K562 (cell line): ENCODE data around the gene CEP120. TPM values are rescaled to one million over a fixed set of nuclear protein-coding genes. Genes with fewer than 3 reads are reported as not detected.

ENCODE experiments used
- ATAC-seq: fragments of 200-7000 bp; cut with Tn5 transposase; 3 replicates; pipeline ENCODE4 v1.9.1; 2020; ENCODE audit warnings: moderate library complexity
- BruUV-seq: library from RNA; stranded (reverse); fragments of 400-500 nt; replicated peaks from 2 replicates; lab custom pipeline; 2021; lab: Mats Ljungman, UMichigan
- CTCF ChIA-PET: fragments of 300-600 bp; formaldehyde crosslinking; extraction: SDS; loops from one replicate; lab custom pipeline; 2021; ENCODE audit warnings: low intra/inter-chr PET ratio; lab: Yijun Ruan, JAX
- POLR2A ChIA-PET: fragments of 300-600, 350-650 bp; sonication (Branson Sonifier 250); formaldehyde crosslinking; extraction: SDS; loops from one replicate; lab custom pipeline; 2021; ENCODE audit warnings: antibody characterized with exemption, inconsistent platforms; lab: Yijun Ruan, JAX
- DNase-seq, 4 experiments: peaks; one replicate each; pipeline versions ENCODE4 v3.0.0 to v3.0.0-alpha.2; 2011 to 2018; ENCODE audit warnings: low spot score in 3 of 4, mixed read lengths in 3 of 4; ENCODE audit errors: extremely low read depth in 1 of 4
- FAIRE-seq: peaks from 2 replicates; lab custom pipeline; 2011; peaks lifted over from hg19 to GRCh38; lab: Jason Lieb, UNC
- H2AFZ ChIP-seq: 2 replicates; pipeline ENCODE4 v1.6.0; 2011; ENCODE audit warnings: low read depth, low read length, control low read depth, inconsistent platforms
- H3K27ac ChIP-seq: fragments of 200-600 bp; 3 replicates; pipeline ENCODE4 v1.8.0; 2011; ENCODE audit warnings: low read depth, mild to moderate bottlenecking, control low read depth, inconsistent platforms, low read length, moderate library complexity, mixed read lengths; ENCODE audit errors: extremely low read depth
- H3K27me3 ChIP-seq, 2 experiments: fragments of 300-600 bp in 1 of 2; 2 replicates in 1 of 2; 3 replicates in 1 of 2; pipeline versions ENCODE4 v1.6.0 to v1.8.0; 2011; ENCODE audit warnings: inconsistent platforms in 2 of 2, low read length in 2 of 2, mild to moderate bottlenecking in 1 of 2, mixed read lengths in 1 of 2, moderate library complexity in 1 of 2; ENCODE audit not compliant: control insufficient read depth in 2 of 2, insufficient read depth in 2 of 2
- H3K36me3 ChIP-seq: fragments of 300-600 bp; 3 replicates; pipeline ENCODE4 v1.8.0; 2011; ENCODE audit warnings: mild to moderate bottlenecking, low read length, inconsistent platforms; ENCODE audit not compliant: control insufficient read depth, insufficient read depth
- H3K4me1 ChIP-seq, 2 experiments: fragments of 200-600 bp in 1 of 2; replicated peaks in 1 of 2; 2 replicates in 1 of 2; 3 replicates in 1 of 2; pipeline versions ENCODE4 v1.5.1 to v1.8.0; 2011; ENCODE audit warnings: inconsistent platforms in 2 of 2, low read length in 2 of 2, mild to moderate bottlenecking in 1 of 2, mixed read lengths in 1 of 2, moderate library complexity in 1 of 2; ENCODE audit not compliant: control insufficient read depth in 2 of 2, insufficient read depth in 2 of 2
- H3K4me2 ChIP-seq: 2 replicates; pipeline ENCODE4 v1.6.1; 2011; ENCODE audit warnings: low read length, control low read depth, inconsistent platforms, mixed read lengths; ENCODE audit not compliant: insufficient read depth
- H3K4me3 ChIP-seq: fragments of 200-600 bp; sonication (generic), shearing (Covaris generic); 2 replicates; pipeline ENCODE4 v1.5.1; 2016; ENCODE audit warnings: control low read depth, inconsistent platforms
- H3K79me2 ChIP-seq: fragments of 200-600 bp; 3 replicates; pipeline ENCODE4 v1.8.0; 2011; ENCODE audit warnings: low read length, inconsistent platforms; ENCODE audit not compliant: control insufficient read depth, insufficient read depth
- H3K9ac ChIP-seq, 2 experiments: 2 replicates each; pipeline versions ENCODE4 v1.6.0 to v1.6.1; 2011; ENCODE audit warnings: low read depth in 2 of 2, low read length in 2 of 2, control low read depth in 1 of 2, inconsistent platforms in 1 of 2, mild to moderate bottlenecking in 1 of 2, mixed read lengths in 1 of 2; ENCODE audit not compliant: insufficient read depth in 1 of 2
- H3K9me1 ChIP-seq: one replicate; pipeline ENCODE4 v1.6.0; 2011; ENCODE audit warnings: inconsistent platforms, mild to moderate bottlenecking, low read length, moderate library complexity; ENCODE audit not compliant: control insufficient read depth, insufficient read depth
- H3K9me3 ChIP-seq: replicated peaks from 2 replicates; pipeline ENCODE4 v1.5.1; 2011; ENCODE audit warnings: low read depth, low read length, inconsistent platforms; ENCODE audit not compliant: control insufficient read depth, insufficient read depth
- H4K20me1 ChIP-seq: replicated peaks from 2 replicates; pipeline ENCODE4 v1.6.1; 2011; ENCODE audit warnings: low read length, inconsistent platforms, mixed read lengths; ENCODE audit not compliant: control insufficient read depth, insufficient read depth
- ASH1L ChIP-seq: fragments of 450-650 bp; IDR thresholded peaks from 2 replicates; pipeline ENCODE4 v1.6.1; 2018; ENCODE audit warnings: borderline replicate concordance, mild to moderate bottlenecking, low read depth; ENCODE audit not compliant: partially characterized antibody
- CHD4 ChIP-seq: fragments of 200-600 bp; sonication (generic); IDR thresholded peaks from 3 replicates; pipeline ENCODE4 v1.6.1; 2012; ENCODE audit warnings: low read depth, mild to moderate bottlenecking, mixed read lengths, low read length, inconsistent platforms; ENCODE audit not compliant: insufficient read depth, insufficient replicate concordance, poor library complexity, severe bottlenecking
- FOXK1 ChIP-seq: sonication (generic); formaldehyde crosslinking; IDR thresholded peaks from 2 replicates; pipeline ENCODE4 v1.8.0; 2022; ENCODE audit warnings: missing genetic modification reagents, mild to moderate bottlenecking, borderline replicate concordance
- GATA2 ChIP-seq: sonication (generic); formaldehyde crosslinking; IDR thresholded peaks from 2 replicates; pipeline ENCODE4 v1.4.0; 2020; ENCODE audit warnings: mild to moderate bottlenecking, missing genetic modification reagents
- KLF13 ChIP-seq: fragments of 450-650 bp; IDR thresholded peaks from 2 replicates; pipeline ENCODE4 v1.6.1; 2016; ENCODE audit warnings: missing genetic modification characterization, low read depth, mild to moderate bottlenecking, missing compliant biosample characterization, moderate library complexity, borderline replicate concordance
- LEF1 ChIP-seq: fragments of 450-650 bp; IDR thresholded peaks from 2 replicates; pipeline ENCODE4 v1.6.1; 2016; ENCODE audit warnings: mild to moderate bottlenecking
- MCM2 ChIP-seq: fragments of 450-650 bp; IDR thresholded peaks from 2 replicates; pipeline ENCODE4 v1.6.1; 2017; ENCODE audit warnings: low read depth, mild to moderate bottlenecking
- NR1H2 ChIP-seq: sonication (generic); formaldehyde crosslinking; IDR thresholded peaks from 2 replicates; pipeline ENCODE4 v1.4.0; 2020; ENCODE audit warnings: mild to moderate bottlenecking, missing genetic modification reagents
- NUFIP1 ChIP-seq: fragments of 450-650 bp; IDR thresholded peaks from 2 replicates; pipeline ENCODE4 v1.6.1; 2018; ENCODE audit not compliant: partially characterized antibody
- PTTG1 ChIP-seq: fragments of 450-650 bp; IDR thresholded peaks from 2 replicates; pipeline ENCODE4 v1.6.1; 2016; ENCODE audit warnings: low read depth, mild to moderate bottlenecking, missing genetic modification characterization, missing compliant biosample characterization
- RFX7 ChIP-seq: fragments of 250-450 bp; sonication (Bioruptor Pico); IDR thresholded peaks from 2 replicates; pipeline ENCODE4 v1.5.1; 2021; ENCODE audit warnings: mild to moderate bottlenecking
- SIN3B ChIP-seq: fragments of 450-650 bp; IDR thresholded peaks from 2 replicates; pipeline ENCODE4 v1.6.1; 2017; ENCODE audit warnings: low read depth, mild to moderate bottlenecking, moderate library complexity
- WHSC1 ChIP-seq: IDR thresholded peaks from one replicate; pipeline ENCODE4 v1.6.1; 2012; ENCODE audit warnings: low read length, control low read depth, inconsistent platforms
- ZNF830 ChIP-seq: fragments of 250-450 bp; sonication (Bioruptor Pico); IDR thresholded peaks from 2 replicates; pipeline ENCODE4 v1.5.0; 2021; ENCODE audit warnings: mild to moderate bottlenecking
- WGBS: fragments of 100-300 bp; shearing (Covaris generic); methylation state at CpG from one replicate; pipeline ENCODE4 v1.1.6; 2016; ENCODE audit warnings: low coverage, mixed read lengths; ENCODE audit not compliant: insufficient coverage; ENCODE audit errors: missing lambda C conversion rate; 5-methylcytosine and 5-hydroxymethylcytosine counted together
- in situ Hi-C: fragments of 300-500 bp; cut with MboI; formaldehyde crosslinking; loops from 4 replicates; pipeline ENCODE4 v1.15.0; 2018; ENCODE audit warnings: inconsistent platforms, mixed read lengths
- intact Hi-C: fragments of 100-400 bp; cut with micrococcal nuclease; formaldehyde crosslinking; loops from 2 replicates; pipeline ENCODE4 v1.14.2; 2022
- polyA plus RNA-seq, 8 experiments: library from polyadenylated mRNA; depleted of rRNA in 4 of 8; stranded (reverse) in 5 of 8; unstranded in 3 of 8; fragments of >200 nt; fragmentation: Nextera tagmentation in 2 of 8; fragmentation: Illumina TruSeq in 1 of 8; extraction: Ambion mirVana in 2 of 8; extraction: Trizol in 1 of 8; gene quantifications; 2 replicates each; pipeline versions ENCODE4 v1.2.1 to v1.2.3, GENCODE V29; 2011 to 2014; ENCODE audit warnings: inconsistent platforms in 1 of 8, missing spikeins in 1 of 8
- total RNA-seq, 7 experiments: library from RNA; depleted of rRNA in 6 of 7; stranded (reverse); fragments of >200 nt in 6 of 7; fragmentation: Illumina TruSeq in 2 of 7; extraction: Trizol in 2 of 7; gene quantifications; 2 replicates each; pipeline versions ENCODE4 v1.2.1 to v1.2.3, GENCODE V29; 2011 to 2021; ENCODE audit warnings: low replicate concordance in 1 of 7
- TF ChIP-seq, protein P1 (sequence below): sonication (generic); formaldehyde crosslinking; IDR thresholded peaks from 2 replicates; pipeline ENCODE4 v1.9.0; 2022; ENCODE audit warnings: mild to moderate bottlenecking, missing genetic modification reagents

CEP120 gene
- total and polyA plus RNA-seq, 9 of the 15 experiments (the other 6 are each of a cell fraction or from before 2014, with no cell fraction given), result 3.3 to 24.9 (median 14.4) TPM

DNA sequence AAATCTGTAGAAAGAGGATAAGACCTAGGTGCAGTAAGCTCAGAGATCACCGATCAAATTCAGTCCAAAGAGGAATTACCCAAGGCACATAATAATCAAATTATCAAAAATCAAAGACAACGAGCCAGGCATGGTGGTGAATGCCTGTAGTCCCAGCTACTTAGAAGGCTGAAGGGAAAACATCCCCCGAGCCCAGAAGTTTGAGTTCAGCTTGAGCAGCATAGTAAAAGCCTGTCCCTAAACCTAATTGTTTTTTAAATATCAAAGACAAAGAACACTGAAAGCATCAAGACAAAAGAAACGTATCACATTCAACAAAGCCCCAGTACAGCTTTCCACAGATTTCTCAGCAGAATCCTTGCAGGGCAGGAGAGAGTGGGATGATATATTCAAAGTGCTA is 122.9 kb downstream of the CEP120 start (continued):
- TF ChIP-seq KLF13 (tag), result no peak
- TF ChIP-seq PTTG1 (tag), result no peak
- no peak for TF ChIP-seq CHD4

DNA sequence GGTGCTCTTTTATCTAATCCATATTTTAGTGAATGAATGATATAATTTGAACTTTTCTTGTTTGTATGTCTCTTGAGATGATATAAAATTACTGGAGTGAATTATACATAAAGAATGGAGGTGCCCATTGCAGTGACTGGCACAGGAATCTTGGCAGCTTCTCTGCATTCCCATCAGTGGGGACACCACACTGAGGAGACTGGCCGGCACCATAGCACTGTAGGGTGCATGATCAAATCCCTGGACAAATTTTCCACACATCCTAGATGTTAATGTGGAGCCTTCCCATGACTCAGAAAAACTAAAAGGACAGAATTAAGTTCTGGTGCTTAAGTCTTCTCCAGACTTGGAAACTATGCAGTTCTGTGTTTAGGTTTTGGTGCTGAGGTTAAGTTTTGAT is 124.1 kb downstream of the CEP120 start:
- DNase-seq (no peak), ATAC-seq (no peak), FAIRE-seq (no peak)
- no peak for TF ChIP-seq NR1H2 (CRISPR knock-in tag)
- no peak for TF ChIP-seq ASH1L
- TF ChIP-seq, protein P1, sequence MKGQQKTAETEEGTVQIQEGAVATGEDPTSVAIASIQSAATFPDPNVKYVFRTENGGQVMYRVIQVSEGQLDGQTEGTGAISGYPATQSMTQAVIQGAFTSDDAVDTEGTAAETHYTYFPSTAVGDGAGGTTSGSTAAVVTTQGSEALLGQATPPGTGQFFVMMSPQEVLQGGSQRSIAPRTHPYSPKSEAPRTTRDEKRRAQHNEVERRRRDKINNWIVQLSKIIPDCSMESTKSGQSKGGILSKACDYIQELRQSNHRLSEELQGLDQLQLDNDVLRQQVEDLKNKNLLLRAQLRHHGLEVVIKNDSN (CRISPR knock-in tag), result no peak
- TF ChIP-seq GATA2 (CRISPR knock-in tag), result no peak
- no peak for TF ChIP-seq MCM2
- TF ChIP-seq SIN3B, result no peak
- TF ChIP-seq WHSC1, result no peak
- no peak for TF ChIP-seq NUFIP1
- no peak for TF ChIP-seq RFX7
- no peak for TF ChIP-seq LEF1
- TF ChIP-seq ZNF830, result no peak
- no peak for TF ChIP-seq FOXK1 (CRISPR knock-in tag)
- H3K79me2 ChIP-seq, result no peaks in the 10 kb centered on the region
- H3K9ac ChIP-seq, result no peak overlapping the region
- CTCF ChIA-PET, result no interaction called here
- no peaks in the 10 kb centered on the region for H4K20me1 ChIP-seq
- H3K4me1 ChIP-seq, result no peaks in the 10 kb centered on the region
- no peaks in the 10 kb centered on the region for H3K27me3 ChIP-seq
- no TSS peak for BruUV-seq
- H2AFZ ChIP-seq, result no peak overlapping the region
- intact Hi-C loops, result no loop called here
- no peaks in the 10 kb centered on the region for H3K9me1 ChIP-seq
- 0% methylated on average over 1 of the region's 1 CpG for WGBS
- H3K4me2 ChIP-seq, result no peak overlapping the region
- H3K36me3 ChIP-seq, result no peaks in the 10 kb centered on the region
- H3K9me3 ChIP-seq, result no peaks in the 10 kb centered on the region
- in situ Hi-C loops, result no loop called here
- no peak overlapping the region for H3K27ac ChIP-seq
- no peak overlapping the region for H3K4me3 ChIP-seq
- POLR2A ChIA-PET, result no interaction called here
